ENCODE data around the gene TNK2.

- TF ChIP-seq CTCF (conservative IDR thresholded peaks at IDR 0.05; ENCODE audit: low read length) (no peak), EZH2phosphoT487 (IDR thresholded peaks at IDR 0.05; ENCODE audit: borderline replicate concordance, low read depth, low read length) (no peak)
Measured at GRCh38 chr3:195828762-195829161, 79.6 kb downstream of the TNK2 start.

Measured in OCI-LY7 (cell line).